H7 (cell line): ENCODE results near the gene AP5S1. TPM values are rescaled to one million over a fixed set of nuclear protein-coding genes. Genes with fewer than 3 reads are reported as not detected.

Source experiments
- DNase-seq: peaks from one replicate; pipeline ENCODE4 v3.0.0; 2012
- H3K27me3 ChIP-seq: 2 replicates; pipeline ENCODE4 v1.6.0; 2011; ENCODE audit warnings: mild to moderate bottlenecking, low read length; ENCODE audit not compliant: control insufficient read depth, insufficient read depth
- H3K36me3 ChIP-seq: replicated peaks from 2 replicates; pipeline ENCODE4 v1.5.1; 2011; ENCODE audit warnings: low read length; ENCODE audit not compliant: control insufficient read depth, insufficient read depth
- H3K4me3 ChIP-seq: 2 replicates; pipeline ENCODE4 v1.5.1; 2011; ENCODE audit warnings: low read depth, mild to moderate bottlenecking, control low read depth, low read length, moderate library complexity; ENCODE audit not compliant: insufficient read depth
- total RNA-seq: library from RNA; depleted of rRNA; stranded (reverse); fragments of >200 nt; shearing (Covaris generic); gene quantifications from 2 replicates; pipeline ENCODE4 v1.2.3, GENCODE V29; 2014; rRNA removed

AP5S1 gene, protein sequence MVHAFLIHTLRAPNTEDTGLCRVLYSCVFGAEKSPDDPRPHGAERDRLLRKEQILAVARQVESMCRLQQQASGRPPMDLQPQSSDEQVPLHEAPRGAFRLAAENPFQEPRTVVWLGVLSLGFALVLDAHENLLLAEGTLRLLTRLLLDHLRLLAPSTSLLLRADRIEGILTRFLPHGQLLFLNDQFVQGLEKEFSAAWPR
- total RNA-seq = 3.1 and 4.4 TPM in 2 replicates

- Histone ChIP-seq H3K36me3 (no peaks in the 10 kb centered on the region; the same call in 1 of the 2 replicates), H3K4me3 (peak within 1 kb of the TSS; percentile 90), H3K27me3 (no peaks in the 10 kb centered on the region)
- DNase-seq = peak; percentile 98
Observed at GRCh38 chr20:3820048-3820900, at the start of gene AP5S1. AP5S1 (plus strand) TSS chr20:3820547; CDS start chr20:3822118, 1,571 bp downstream.

- Histone ChIP-seq H3K36me3 (no peaks in the 10 kb centered on the region), H3K27me3 (peaks cover 11% of the 10 kb centered on the region), H3K4me3 (no peak overlapping the region)
- DNase-seq = no peak
Observed at GRCh38 chr20:3771552-3772058, 48.7 kb upstream of the AP5S1 start.

DNA sequence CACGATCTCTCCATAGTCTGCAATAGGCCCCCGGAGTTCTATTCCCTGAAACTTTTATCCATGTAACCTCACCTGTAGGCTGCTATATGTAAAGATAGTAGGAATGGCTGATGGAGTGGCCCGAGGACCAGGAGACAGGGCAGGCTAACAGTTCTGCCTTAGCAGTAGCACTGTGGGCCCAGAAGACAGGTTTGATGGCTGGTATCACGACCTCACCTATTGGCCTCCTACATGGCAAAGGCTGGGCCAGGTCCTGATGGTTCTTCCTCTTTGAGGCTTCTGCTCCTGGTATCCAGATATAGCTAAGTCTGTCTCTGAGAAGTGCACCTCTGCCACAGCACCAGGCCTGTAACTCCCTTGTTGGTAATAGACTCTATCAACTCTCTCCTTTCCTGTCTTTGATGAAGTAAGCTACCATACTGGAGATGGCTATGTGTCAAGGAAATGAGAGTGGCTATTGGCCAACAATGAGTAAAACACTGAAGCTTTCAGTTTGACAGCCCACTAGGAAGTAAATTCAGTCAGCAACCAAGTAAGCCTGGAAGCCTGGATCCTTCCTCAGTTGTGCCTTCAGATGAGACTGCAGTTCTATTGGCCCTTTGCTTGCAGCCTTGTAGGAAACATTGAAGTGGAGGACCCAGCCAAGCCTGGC is 44.8 kb upstream of the AP5S1 start:
- no peak overlapping the region for H3K4me3 ChIP-seq
- H3K27me3 ChIP-seq = peaks cover 42% of the 10 kb centered on the region
- no peak for DNase-seq
- no peaks in the 10 kb centered on the region for H3K36me3 ChIP-seq

DNA sequence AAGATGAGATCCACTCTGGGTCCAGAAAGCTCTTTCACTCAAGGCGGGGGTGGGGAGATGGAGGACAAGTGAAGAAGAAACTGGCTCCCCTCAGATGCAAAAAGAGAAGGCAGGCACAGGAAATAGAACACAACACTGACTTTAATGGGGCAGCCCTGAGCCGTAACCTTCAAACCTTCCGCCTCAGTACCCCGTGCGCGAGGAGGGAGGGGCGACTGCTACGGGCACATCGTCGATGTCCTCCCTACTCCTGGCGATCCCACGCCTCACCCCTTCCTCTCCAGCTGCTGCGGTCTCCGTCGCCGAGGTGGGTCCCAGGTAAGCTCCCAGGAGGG is 43.0 kb upstream of the AP5S1 start:
- DNase-seq = no peak
- no peaks in the 10 kb centered on the region for H3K36me3 ChIP-seq
- peak overlapping the region; percentile 57 for H3K4me3 ChIP-seq
- peaks cover 45% of the 10 kb centered on the region for H3K27me3 ChIP-seq

DNA sequence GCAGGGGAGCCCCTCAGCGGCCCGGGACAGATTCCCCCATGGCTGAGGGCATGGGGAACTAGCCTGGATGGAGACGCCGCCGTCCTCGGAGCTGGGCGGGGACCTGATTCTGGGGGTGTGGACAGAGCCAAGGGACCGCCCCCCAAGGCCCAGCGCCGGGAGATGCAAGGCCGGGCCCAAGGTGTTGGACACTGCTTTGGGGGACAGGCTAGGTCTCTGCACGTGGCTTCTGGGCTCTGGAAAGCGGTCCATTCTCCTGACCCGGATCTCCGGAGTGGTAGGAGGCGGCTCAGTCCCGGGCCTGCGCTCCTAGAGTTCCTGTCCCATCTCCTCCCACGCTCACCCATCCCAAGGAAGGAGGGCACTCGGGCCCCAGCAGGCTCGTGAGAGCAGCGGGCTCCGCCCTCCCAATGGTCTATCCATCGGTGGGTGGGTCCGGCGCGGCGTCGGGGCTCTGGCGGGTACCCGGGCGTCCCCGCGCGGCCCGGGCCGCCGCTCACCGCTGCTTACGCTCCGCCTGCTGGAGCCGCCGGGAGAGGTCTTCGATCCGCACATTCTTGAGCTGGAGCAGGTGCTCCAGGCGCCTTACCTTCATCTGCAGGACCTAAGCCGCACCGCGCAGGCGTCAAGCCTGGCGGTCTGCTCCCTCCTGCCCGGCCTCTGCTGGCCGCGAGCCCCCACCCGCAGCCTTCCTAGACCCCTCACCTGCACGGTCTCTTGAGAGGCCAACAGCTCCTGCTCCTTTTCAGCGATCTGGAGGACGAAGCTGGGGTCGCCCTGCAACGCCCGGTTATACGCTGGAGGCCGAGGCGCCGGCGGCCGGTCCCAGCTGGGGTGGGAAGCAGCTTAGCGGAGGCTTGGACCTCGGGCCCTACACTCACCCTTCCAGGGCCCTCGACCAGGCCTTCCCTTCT is 42.4 kb upstream of the AP5S1 start:
- Histone ChIP-seq H3K36me3 (no peaks in the 10 kb centered on the region), H3K27me3 (peaks cover 45% of the 10 kb centered on the region), H3K4me3 (peak overlapping the region; percentile 57)
- peak; percentile 95 for DNase-seq

DNA sequence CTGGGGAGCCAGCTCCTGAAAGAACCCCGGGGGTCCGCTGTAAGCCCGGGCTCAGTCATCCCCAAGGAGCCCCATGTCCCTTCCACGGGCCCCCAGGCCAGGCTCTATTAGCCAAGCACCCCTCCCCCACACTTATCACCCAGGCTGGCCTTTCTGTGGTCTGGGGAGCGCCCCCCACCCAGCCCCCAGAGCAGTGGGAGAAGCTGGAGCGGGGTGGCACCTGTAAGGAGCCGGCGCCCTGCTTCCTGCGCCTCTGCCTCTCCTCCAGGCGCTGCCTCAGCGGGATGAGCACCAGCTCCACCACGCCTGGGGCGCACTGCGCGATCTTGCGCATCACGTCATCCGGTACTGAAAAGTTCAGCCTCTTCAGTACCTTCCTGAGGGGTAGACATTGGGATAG is 41.4 kb upstream of the AP5S1 start:
- Histone ChIP-seq H3K4me3 (peak overlapping the region; percentile 57; the same call in 1 of the 2 replicates), H3K27me3 (peaks cover 45% of the 10 kb centered on the region), H3K36me3 (no peaks in the 10 kb centered on the region)
- DNase-seq = no peak

DNA sequence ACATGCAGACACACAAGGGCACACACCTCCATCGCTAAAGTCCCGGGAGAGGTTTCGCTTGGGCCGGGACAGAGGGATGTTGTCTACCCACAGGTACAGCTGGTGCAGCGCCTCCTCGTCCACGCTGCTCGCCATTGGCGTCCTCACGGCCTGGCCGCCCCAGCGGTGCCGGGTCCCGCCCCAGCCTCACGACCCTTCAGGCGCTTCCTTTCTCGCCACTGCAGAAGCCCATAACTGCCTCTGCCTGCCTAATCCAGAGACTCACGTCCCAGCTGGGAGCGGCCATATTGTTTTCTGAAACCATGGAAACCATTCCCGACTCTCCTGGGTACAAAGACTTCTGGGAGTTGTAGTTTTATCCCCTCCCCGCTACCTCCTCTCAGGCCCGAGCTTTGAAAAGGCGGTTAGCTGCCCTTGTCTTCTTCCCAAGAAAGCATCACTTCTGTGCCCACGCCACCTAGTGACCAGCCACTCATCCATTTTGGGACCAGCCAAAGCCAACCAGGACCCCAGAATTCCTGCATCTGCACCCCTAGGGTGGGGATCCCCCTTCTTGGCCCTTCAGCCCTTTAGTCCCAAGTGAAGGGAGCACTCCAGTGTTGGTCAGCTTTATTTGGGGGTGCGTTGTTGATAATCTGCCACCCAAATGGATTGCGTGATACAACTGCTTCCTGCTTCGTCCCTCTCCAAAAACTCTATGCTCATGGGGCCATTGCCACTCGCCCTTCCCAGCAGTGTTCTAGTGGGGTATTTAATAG is 39.0 kb upstream of the AP5S1 start, which contains the start of gene SPEF1:
TSS of gene SPEF1 (minus strand) at position 296 of the 758 bp plus-strand sequence. CDS start at position 135, 161 bp downstream.
- DNase-seq = peak; percentile 98
- Histone ChIP-seq H3K4me3 (peak within 1 kb of the TSS; percentile 24), H3K27me3 (peaks cover 44% of the 10 kb centered on the region), H3K36me3 (no peaks in the 10 kb centered on the region)

GRCh38 chr20:3782597-3782996 is 37.8 kb upstream of the AP5S1 start:
- Histone ChIP-seq H3K36me3 (no peaks in the 10 kb centered on the region), H3K27me3 (peaks cover 37% of the 10 kb centered on the region), H3K4me3 (no peak overlapping the region)
- DNase-seq = peak; percentile 18

- Histone ChIP-seq H3K4me3 (no peak overlapping the region), H3K27me3 (peaks cover 36% of the 10 kb centered on the region), H3K36me3 (no peaks in the 10 kb centered on the region)
- DNase-seq = no peak
Observed at GRCh38 chr20:3783068-3783489, 37.3 kb upstream of the AP5S1 start.

- H3K36me3 ChIP-seq = no peaks in the 10 kb centered on the region
- peak; percentile 46 for DNase-seq
- no peak overlapping the region for H3K4me3 ChIP-seq
- peaks cover 33% of the 10 kb centered on the region for H3K27me3 ChIP-seq
Observed at GRCh38 chr20:3783511-3784195, 36.7 kb upstream of the AP5S1 start.

- no peak overlapping the region for H3K4me3 ChIP-seq
- H3K36me3 ChIP-seq = no peaks in the 10 kb centered on the region
- peak; percentile 55 for DNase-seq
- peaks cover 26% of the 10 kb centered on the region for H3K27me3 ChIP-seq
Observed at GRCh38 chr20:3784216-3784853, 36.0 kb upstream of the AP5S1 start.

- H3K4me3 ChIP-seq = no peak overlapping the region
- H3K36me3 ChIP-seq = no peaks in the 10 kb centered on the region
- H3K27me3 ChIP-seq = peaks cover 21% of the 10 kb centered on the region
- peak; percentile 27 for DNase-seq
Observed at GRCh38 chr20:3784863-3785239, 35.5 kb upstream of the AP5S1 start.
